ENCODE data around the gene KRT24. TPM values are rescaled to one million over a fixed set of nuclear protein-coding genes. Genes with fewer than 3 reads are reported as not detected.

The KRT24 gene
- total RNA-seq, 4 donors from 2014 or later: not detected

GRCh38 chr17:40714473-40714872, 10.9 kb upstream of the KRT24 start:
- no peak for TF ChIP-seq CTCF (IDR thresholded peaks at IDR 0.05)
- ATAC-seq (ENCODE audit: low FRiP score) (no peak), DNase-seq (ENCODE audit: low spot score) (no peak)

GRCh38 chr17:40707745-40708144, 4.2 kb upstream of the KRT24 start:
- DNase-seq (ENCODE audit: low spot score) (no peak), ATAC-seq (ENCODE audit: low FRiP score) (peak; percentile 41)
- TF ChIP-seq CTCF (IDR thresholded peaks at IDR 0.05): no peak

GRCh38 chr17:40705584-40705983, 2.0 kb upstream of the KRT24 start:
- DNase-seq (ENCODE audit: low spot score) (no peak), ATAC-seq (ENCODE audit: low FRiP score) (no peak)
- no peak for TF ChIP-seq CTCF (IDR thresholded peaks at IDR 0.05)

GRCh38 chr17:40702271-40702670, 1.3 kb downstream of the KRT24 start:
- DNase-seq (ENCODE audit: low spot score) (no peak), ATAC-seq (ENCODE audit: low FRiP score) (no peak)
- TF ChIP-seq CTCF (IDR thresholded peaks at IDR 0.05): no peak

- ATAC-seq (ENCODE audit: low FRiP score): no peak
- TF ChIP-seq CTCF (IDR thresholded peaks at IDR 0.05): no peak
- no peak for DNase-seq (ENCODE audit: low spot score)
Observed at GRCh38 chr17:40699853-40700252, 3.7 kb downstream of the KRT24 start.

- ATAC-seq (ENCODE audit: low FRiP score) (no peak), DNase-seq (ENCODE audit: low spot score) (no peak)
- no peak for TF ChIP-seq CTCF (IDR thresholded peaks at IDR 0.05)
Observed at GRCh38 chr17:40699371-40699770, 4.2 kb downstream of the KRT24 start.

GRCh38 chr17:40697297-40697696, 6.3 kb downstream of the KRT24 start:
- DNase-seq (ENCODE audit: low spot score) (no peak), ATAC-seq (ENCODE audit: low FRiP score) (no peak)
- no peak for TF ChIP-seq CTCF (IDR thresholded peaks at IDR 0.05)
